ENCODE data around the gene SERPINE1. TPM values are rescaled to one million over a fixed set of nuclear protein-coding genes. Genes with fewer than 3 reads are reported as not detected.

The SERPINE1 gene
- total and polyA plus RNA-seq, 9 donors: 4.0 to 81.6 (median 19.9) TPM

DNA sequence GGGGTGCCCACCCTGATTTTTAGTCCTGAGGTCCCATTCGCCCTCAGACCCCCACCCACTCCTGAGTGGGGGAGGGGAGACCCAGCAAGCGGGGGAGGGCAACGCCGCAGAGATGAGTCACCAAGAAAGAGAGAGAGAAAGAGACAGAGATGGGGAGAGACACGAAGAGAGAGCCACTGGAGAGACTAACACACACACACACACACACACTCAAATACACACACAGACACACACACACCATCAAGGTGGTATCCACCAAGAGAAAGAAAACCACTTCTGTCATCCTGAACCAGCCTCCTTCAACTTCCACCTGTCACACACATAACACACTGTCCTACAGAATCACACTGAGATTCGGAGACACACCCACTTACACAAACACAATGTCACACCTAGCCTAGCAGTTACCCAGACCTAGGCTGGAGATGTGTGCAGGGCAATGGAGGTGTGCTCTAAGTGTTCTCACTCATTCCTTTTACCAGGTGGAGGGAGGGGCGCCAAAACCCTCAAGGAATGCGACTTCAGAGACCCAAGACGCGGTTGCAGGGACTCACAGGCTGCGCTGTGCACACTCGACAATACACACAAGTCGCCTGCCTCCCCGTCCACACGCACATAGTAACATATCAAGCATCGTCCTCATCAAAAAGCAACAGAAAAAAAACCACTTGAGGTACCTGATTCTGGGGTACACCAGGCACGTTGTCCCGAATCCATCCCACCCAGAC, 42.4 kb downstream of the SERPINE1 start:
- Histone ChIP-seq H3K36me3 (no peaks in the 10 kb centered on the region), H3K9me3 (no peaks in the 10 kb centered on the region), H3K27me3 (peaks cover 7% of the 10 kb centered on the region), H3K4me1 (ENCODE audit: insufficient read depth) (peaks cover 12% of the 10 kb centered on the region), H3K27ac (no peak overlapping the region), H3K4me3 (no peak overlapping the region)
- 1 to 2% (median 1%) methylated on average over 18 of the region's 18 CpGs for WGBS, 3 donors
- no peak for DNase-seq
- no peak for TF ChIP-seq POLR2A (IDR thresholded peaks at IDR 0.05)
- TF ChIP-seq EP300 (IDR thresholded peaks at IDR 0.05): no peak
- TF ChIP-seq, protein P1, sequence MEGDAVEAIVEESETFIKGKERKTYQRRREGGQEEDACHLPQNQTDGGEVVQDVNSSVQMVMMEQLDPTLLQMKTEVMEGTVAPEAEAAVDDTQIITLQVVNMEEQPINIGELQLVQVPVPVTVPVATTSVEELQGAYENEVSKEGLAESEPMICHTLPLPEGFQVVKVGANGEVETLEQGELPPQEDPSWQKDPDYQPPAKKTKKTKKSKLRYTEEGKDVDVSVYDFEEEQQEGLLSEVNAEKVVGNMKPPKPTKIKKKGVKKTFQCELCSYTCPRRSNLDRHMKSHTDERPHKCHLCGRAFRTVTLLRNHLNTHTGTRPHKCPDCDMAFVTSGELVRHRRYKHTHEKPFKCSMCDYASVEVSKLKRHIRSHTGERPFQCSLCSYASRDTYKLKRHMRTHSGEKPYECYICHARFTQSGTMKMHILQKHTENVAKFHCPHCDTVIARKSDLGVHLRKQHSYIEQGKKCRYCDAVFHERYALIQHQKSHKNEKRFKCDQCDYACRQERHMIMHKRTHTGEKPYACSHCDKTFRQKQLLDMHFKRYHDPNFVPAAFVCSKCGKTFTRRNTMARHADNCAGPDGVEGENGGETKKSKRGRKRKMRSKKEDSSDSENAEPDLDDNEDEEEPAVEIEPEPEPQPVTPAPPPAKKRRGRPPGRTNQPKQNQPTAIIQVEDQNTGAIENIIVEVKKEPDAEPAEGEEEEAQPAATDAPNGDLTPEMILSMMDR (IDR thresholded peaks at IDR 0.05): no peak
- intact Hi-C loops (cut with DNase I): loop anchor here in 3 of 4 donors (5.0 to 10.0 kb wide), 3 partner anchors 73 to 274 kb away; partner anchors contain the start of gene ACHE (in 1 of the 3)

DNA sequence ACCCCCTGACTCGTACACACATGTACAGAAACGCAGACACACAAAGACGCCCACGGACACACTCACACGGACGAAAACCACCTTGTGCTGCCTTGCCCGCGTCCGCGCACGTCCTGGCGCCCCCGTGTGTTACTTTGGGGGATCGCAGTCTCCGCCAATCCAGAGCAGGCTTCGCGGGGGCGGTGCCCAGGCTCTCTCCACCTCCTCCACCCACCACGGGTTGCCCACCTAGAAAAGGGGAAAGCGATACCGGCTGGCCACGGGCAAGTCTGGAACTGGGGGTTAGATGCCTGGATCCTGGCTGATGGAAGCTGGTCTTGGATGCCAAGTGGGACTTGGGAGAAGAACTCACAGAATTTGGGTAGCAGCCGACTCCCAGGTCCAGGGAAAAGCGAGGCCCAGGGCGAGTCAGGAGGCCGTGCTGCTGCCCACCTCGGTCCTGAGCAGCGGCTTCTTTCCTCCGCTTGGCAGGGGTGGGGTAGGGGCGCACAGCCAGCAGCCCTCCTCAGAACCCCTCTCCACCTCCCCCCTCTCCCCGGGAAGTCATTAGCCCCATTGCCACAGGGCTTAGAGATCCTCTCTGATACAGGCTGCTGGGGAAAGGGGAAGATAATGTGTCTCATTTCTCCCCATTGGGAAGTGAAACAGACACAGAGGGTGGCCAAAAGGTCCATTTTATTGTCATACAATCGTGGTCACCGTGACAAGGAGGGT, 43.1 kb downstream of the SERPINE1 start:
- Histone ChIP-seq H3K4me3 (no peak overlapping the region), H3K36me3 (no peaks in the 10 kb centered on the region), H3K4me1 (ENCODE audit: insufficient read depth) (peaks cover 9% of the 10 kb centered on the region), H3K27ac (no peak overlapping the region), H3K27me3 (peaks cover 7% of the 10 kb centered on the region), H3K9me3 (no peaks in the 10 kb centered on the region)
- WGBS, 3 donors: 0 to 1% (median 1%) methylated on average over 25 to 33 of the region's 33 CpGs
- TF ChIP-seq, protein P1 (IDR thresholded peaks at IDR 0.05): peak; percentile 62 to 68 (median 66)
- TF ChIP-seq POLR2A (IDR thresholded peaks at IDR 0.05): no peak
- TF ChIP-seq EP300 (IDR thresholded peaks at IDR 0.05): no peak
- intact Hi-C loops (cut with DNase I): loop anchor here in 3 of 4 donors (5.0 to 10.0 kb wide), 4 partner anchors 72 to 275 kb away; partner anchors contain the start of gene ACHE (in 1 of the 3)
- DNase-seq: peak; percentile 45 to 81 (median 71)

DNA sequence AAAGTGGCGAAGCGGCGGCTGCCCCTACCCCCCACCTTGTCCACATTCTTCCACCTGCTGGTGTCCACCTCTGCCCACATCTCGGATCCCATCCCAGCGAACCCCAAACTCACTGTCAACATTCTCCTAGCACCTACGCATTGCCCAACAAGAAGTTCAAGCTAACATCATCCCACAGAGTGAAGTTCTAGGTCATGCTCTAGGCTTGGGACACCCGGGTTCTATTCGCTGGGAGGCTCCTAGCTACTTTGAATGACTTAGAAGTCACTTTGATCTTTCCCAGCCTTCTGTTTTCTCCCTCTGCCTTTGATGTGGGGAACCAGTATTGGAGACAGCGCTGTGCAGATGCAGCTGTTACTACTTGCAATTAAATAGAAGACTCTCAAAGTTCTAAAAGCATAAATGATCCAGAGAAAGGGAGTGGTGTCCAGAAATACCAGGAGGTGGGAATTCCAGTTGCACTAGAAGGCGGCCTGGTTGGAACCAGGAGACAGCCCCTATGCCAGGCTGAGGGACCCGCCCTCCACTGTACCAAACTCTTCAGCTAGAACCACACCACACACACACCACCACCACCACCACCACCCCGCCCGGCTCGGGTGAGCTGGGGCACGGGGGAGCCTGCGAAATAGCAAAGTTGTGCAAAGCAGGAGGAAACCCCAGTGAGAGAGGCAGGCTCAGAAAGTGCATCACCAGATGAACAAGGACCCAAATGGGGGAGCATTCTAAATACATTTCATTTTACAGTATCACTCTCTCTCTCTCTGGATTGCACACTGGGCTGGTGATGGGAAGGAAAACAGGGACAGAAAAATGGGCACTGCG, 43.9 kb downstream of the SERPINE1 start:
- DNase-seq: no peak
- 3 to 4% (median 4%) methylated on average over 17 of the region's 17 CpGs for WGBS, 3 donors
- no peaks in the 10 kb centered on the region for H3K9me3 ChIP-seq
- intact Hi-C loops (cut with DNase I): loop anchor here in 1 of 4 donors (10.0 kb wide), 1 partner anchor 114 kb away; no protein-coding TSS in a partner anchor
- H3K4me3 ChIP-seq: no peak overlapping the region
- H3K27me3 ChIP-seq: peaks cover 7% of the 10 kb centered on the region
- peaks cover 7% of the 10 kb centered on the region for H3K4me1 ChIP-seq (ENCODE audit: insufficient read depth)
- no peak for TF ChIP-seq EP300 (IDR thresholded peaks at IDR 0.05)
- TF ChIP-seq, protein P1 (IDR thresholded peaks at IDR 0.05): no peak
- no peak for TF ChIP-seq POLR2A (IDR thresholded peaks at IDR 0.05)
- no peaks in the 10 kb centered on the region for H3K36me3 ChIP-seq
- H3K27ac ChIP-seq: no peak overlapping the region

DNA sequence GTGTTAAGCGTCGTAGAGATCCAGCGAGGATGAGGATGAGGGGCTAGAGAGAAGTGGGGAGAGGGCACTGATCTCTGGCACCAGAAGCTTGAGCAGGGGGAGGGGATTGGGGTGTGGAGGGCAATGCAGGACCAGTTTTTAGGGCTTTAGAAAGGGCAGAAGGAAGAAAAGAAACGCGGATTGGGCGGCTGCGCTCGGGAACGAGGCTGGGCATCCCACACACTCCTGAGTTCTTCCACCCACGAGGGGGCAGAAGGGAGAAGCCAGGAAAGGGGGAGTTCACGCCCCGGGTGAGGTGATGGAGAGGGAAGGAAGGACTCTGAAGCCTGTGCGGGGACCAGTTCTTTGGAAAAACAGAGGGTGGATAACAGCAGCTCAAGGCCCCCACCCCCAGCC, 44.5 kb downstream of the SERPINE1 start:
- no peaks in the 10 kb centered on the region for H3K9me3 ChIP-seq
- TF ChIP-seq EP300 (IDR thresholded peaks at IDR 0.05) (no peak), POLR2A (IDR thresholded peaks at IDR 0.05) (no peak)
- TF ChIP-seq, protein P1 (IDR thresholded peaks at IDR 0.05): no peak
- WGBS, 3 donors: 1% methylated on average over 12 to 13 of the region's 13 CpGs
- peaks cover 7% of the 10 kb centered on the region for H3K27me3 ChIP-seq
- DNase-seq: no peak
- intact Hi-C loops (cut with DNase I): loop anchor here in 1 of 4 donors (10.0 kb wide), 1 partner anchor 113 kb away; no protein-coding TSS in a partner anchor
- no peak overlapping the region for H3K4me3 ChIP-seq
- H3K36me3 ChIP-seq: no peaks in the 10 kb centered on the region
- no peak overlapping the region for H3K27ac ChIP-seq
- peaks cover 7% of the 10 kb centered on the region for H3K4me1 ChIP-seq (ENCODE audit: insufficient read depth)
